ENCODE data around the gene CDC42BPG.
A peak's percentile ranks its signal among the peaks of the same experiment; 100 is the strongest.

The CDC42BPG gene

GRCh38 chr11:64861227-64861975, 16.9 kb upstream of the CDC42BPG start:
- Histone ChIP-seq H3K4me2 (ENCODE audit: low read depth, low read length, poor library complexity, severe bottlenecking) (peak overlapping the region; percentile 41), H2AFZ (ENCODE audit: low read length) (no peak overlapping the region), H3K36me3 (ENCODE audit: insufficient read depth, low read length) (peaks cover 15% of the 10 kb centered on the region; the same call in 1 of the 2 replicates), H3K9ac (ENCODE audit: low read depth, low read length, poor library complexity, severe bottlenecking) (peak overlapping the region; percentile 30), H3K79me2 (ENCODE audit: insufficient read depth, low read length) (peaks cover 72% of the 10 kb centered on the region; the same call in 1 of the 2 replicates), H3K4me1 (ENCODE audit: insufficient read depth, low read length, poor library complexity, severe bottlenecking) (peaks cover 69% of the 10 kb centered on the region), H4K20me1 (ENCODE audit: insufficient read depth, low read length, poor library complexity, severe bottlenecking) (no peaks in the 10 kb centered on the region), H3K27me3 (ENCODE audit: insufficient read depth, low read length, poor library complexity, severe bottlenecking) (no peaks in the 10 kb centered on the region), H3K4me3 (ENCODE audit: low read length, poor library complexity, severe bottlenecking) (no peak overlapping the region), H3K9me3 (ENCODE audit: insufficient read depth, low read depth, low read length) (no peaks in the 10 kb centered on the region), H3K9me2 (replicated peaks; ENCODE audit: low read depth, low read length) (no peaks in the 10 kb centered on the region), H3F3A (ENCODE audit: low read depth) (peaks cover 13% of the 10 kb centered on the region)
- no peak for TF ChIP-seq EZH2phosphoT487 (IDR thresholded peaks at IDR 0.05; ENCODE audit: borderline replicate concordance)
- TF ChIP-seq CTCF (conservative IDR thresholded peaks at IDR 0.05; ENCODE audit: low read length), result peak; percentile 21

- Histone ChIP-seq H3K9ac (ENCODE audit: low read depth, low read length, poor library complexity, severe bottlenecking) (peak overlapping the region; percentile 77), H3K4me2 (ENCODE audit: low read depth, low read length, poor library complexity, severe bottlenecking) (peak overlapping the region; percentile 79)
Measured at GRCh38 chr11:64859542-64860414, 15.3 kb upstream of the CDC42BPG start.

More at GRCh38 chr11:64859542-64860414, 15.3 kb upstream of the CDC42BPG start:
- peaks cover 62% of the 10 kb centered on the region for H3K4me1 ChIP-seq (ENCODE audit: insufficient read depth, low read length, poor library complexity, severe bottlenecking)
- no peaks in the 10 kb centered on the region for H3K27me3 ChIP-seq (ENCODE audit: insufficient read depth, low read length, poor library complexity, severe bottlenecking)
- H3K36me3 ChIP-seq (ENCODE audit: insufficient read depth, low read length), result peaks cover 27% of the 10 kb centered on the region; the same call in 1 of the 2 replicates
- H3K79me2 ChIP-seq (ENCODE audit: insufficient read depth, low read length), result peaks cover 57% of the 10 kb centered on the region; the same call in 1 of the 2 replicates
- H3K9me2 ChIP-seq (replicated peaks; ENCODE audit: low read depth, low read length), result no peaks in the 10 kb centered on the region
- TF ChIP-seq EZH2phosphoT487 (IDR thresholded peaks at IDR 0.05; ENCODE audit: borderline replicate concordance), result no peak
- 0 out of 2 replicates have a peak, but pooled peaks have one; percentile 8 for TF ChIP-seq CTCF (conservative IDR thresholded peaks at IDR 0.05; ENCODE audit: low read length)
- peaks cover 13% of the 10 kb centered on the region for H3F3A ChIP-seq (ENCODE audit: low read depth)
- 0 out of 2 replicates have a peak overlapping the region, but pooled peaks have one; percentile 4 for H2AFZ ChIP-seq (ENCODE audit: low read length)
- H3K9me3 ChIP-seq (ENCODE audit: insufficient read depth, low read depth, low read length), result no peaks in the 10 kb centered on the region
- peak overlapping the region; percentile 61 for H3K4me3 ChIP-seq (ENCODE audit: low read length, poor library complexity, severe bottlenecking)
- H4K20me1 ChIP-seq (ENCODE audit: insufficient read depth, low read length, poor library complexity, severe bottlenecking), result no peaks in the 10 kb centered on the region
